Measurements from ENCODE around the gene C2CD4D. TPM values are rescaled to one million over a fixed set of nuclear protein-coding genes. Genes with fewer than 3 reads are reported as not detected.

C2CD4D gene
- total and polyA plus RNA-seq, 7 donors, result 0.47 TPM; not detected in 6

- intact Hi-C loops (cut with DNase I), result no loop called here
- Histone ChIP-seq H3K4me3 (no peak overlapping the region), H3K27me3 (ENCODE audit: insufficient read depth in 3 of 3, low read length in 2 of 3) (peaks cover 0 to 3% (median 0%) of the 10 kb centered on the region in 3 donors), H3K36me3 (ENCODE audit: insufficient read depth in 1 of 2, low read depth in 1 of 2) (peaks cover 0 to 23% of the 10 kb centered on the region in 2 donors), H3K4me1 (no peaks in the 10 kb centered on the region), H3K27ac (no peak overlapping the region), H3K9me3 (no peaks in the 10 kb centered on the region)
- no peak for TF ChIP-seq CTCF (IDR thresholded peaks at IDR 0.05)
- WGBS, 3 donors, result 35 to 48% (median 44%) methylated on average over 5 of the region's 5 CpGs
- DNase-seq, result no peak
- ATAC-seq, result no peak
Measured at GRCh38 chr1:151871284-151872030, 31.8 kb upstream of the C2CD4D start.

- Histone ChIP-seq H3K4me3 (no peak overlapping the region), H3K27ac (no peak overlapping the region), H3K27me3 (ENCODE audit: insufficient read depth in 3 of 3, low read length in 2 of 3) (peaks cover 0 to 5% (median 0%) of the 10 kb centered on the region in 3 donors), H3K36me3 (ENCODE audit: insufficient read depth in 1 of 2, low read depth in 1 of 2) (peaks cover 0 to 4% of the 10 kb centered on the region in 2 donors), H3K4me1 (no peaks in the 10 kb centered on the region), H3K9me3 (no peaks in the 10 kb centered on the region)
- no peak for TF ChIP-seq CTCF (IDR thresholded peaks at IDR 0.05)
- DNase-seq, result no peak
- no peak for ATAC-seq
- intact Hi-C loops (cut with DNase I), result no loop called here
- WGBS, 3 donors, result 18 to 44% (median 27%) methylated on average over 3 of the region's 3 CpGs
Measured at GRCh38 chr1:151868486-151868885, 28.9 kb upstream of the C2CD4D start.

- WGBS, 3 donors, result 68 to 75% (median 72%) methylated on average over 7 of the region's 7 CpGs
- H3K27ac ChIP-seq, result no peak overlapping the region
- DNase-seq (no peak), ATAC-seq (no peak)
- intact Hi-C loops (cut with DNase I), result no loop called here
- H3K4me1 ChIP-seq, result no peaks in the 10 kb centered on the region
- TF ChIP-seq CTCF (IDR thresholded peaks at IDR 0.05), result no peak
- H3K36me3 ChIP-seq (ENCODE audit: insufficient read depth in 1 of 2, low read depth in 1 of 2), result no peaks in the 10 kb centered on the region
- H3K9me3 ChIP-seq, result no peaks in the 10 kb centered on the region
- H3K27me3 ChIP-seq (ENCODE audit: insufficient read depth in 3 of 3, low read length in 2 of 3), result peaks cover 0 to 5% (median 0%) of the 10 kb centered on the region in 3 donors
- no peak overlapping the region for H3K4me3 ChIP-seq
Measured at GRCh38 chr1:151867765-151868411, 28.3 kb upstream of the C2CD4D start.

- Histone ChIP-seq H3K27ac (no peak overlapping the region), H3K36me3 (ENCODE audit: insufficient read depth in 1 of 2, low read depth in 1 of 2) (no peaks in the 10 kb centered on the region), H3K27me3 (ENCODE audit: insufficient read depth in 3 of 3, low read length in 2 of 3) (peaks cover 0 to 5% (median 0%) of the 10 kb centered on the region in 3 donors), H3K9me3 (no peaks in the 10 kb centered on the region), H3K4me1 (no peaks in the 10 kb centered on the region), H3K4me3 (no peak overlapping the region)
- ATAC-seq (no peak), DNase-seq (no peak)
- intact Hi-C loops (cut with DNase I), result no loop called here
- WGBS, 3 donors, result 59 to 76% (median 70%) methylated on average over 2 of the region's 2 CpGs
- TF ChIP-seq CTCF (IDR thresholded peaks at IDR 0.05), result no peak
Measured at GRCh38 chr1:151867321-151867720, 27.7 kb upstream of the C2CD4D start.

Data from psoas muscle (tissue), 8 donors.